Activated CD8-positive, alpha-beta memory T cell treated with anti-CD3 and anti-CD28 coated beads for 36 hours (primary cell): ENCODE results near the gene MSX1. TPM values are rescaled to one million over a fixed set of nuclear protein-coding genes. Genes with fewer than 3 reads are reported as not detected.
"Not testable (repeated sequence)": the region's sequence is repeated elsewhere in the genome, so short reads cannot be mapped to it uniquely, and the experiment has no call there.

Source experiments
- CTCF ChIA-PET: fragments of 350-600 bp; sonication (Branson Sonifier 250); formaldehyde crosslinking; loops from one replicate; lab custom pipeline; 2021; ENCODE audit warnings: antibody characterized with exemption; lab: Charles Lee
- POLR2A ChIA-PET: fragments of 350-600 bp; sonication (Branson Sonifier 250); formaldehyde crosslinking; loops from one replicate; lab custom pipeline; 2021; ENCODE audit warnings: antibody characterized with exemption; lab: Charles Lee
- total RNA-seq, 2 experiments: library from RNA; stranded (reverse); gene quantifications; one replicate each; pipeline ENCODE4 v1.2.3, GENCODE V29; 2021

MSX1 gene
- total RNA-seq = under 1 TPM in 1 of 2 experiments, not detected in 1; 0.30 TPM

- ChIA-PET CTCF (no interaction called here), POLR2A (no interaction called here)
Measured at GRCh38 chr4:4859325-4859798, at the start of gene MSX1. MSX1 (plus strand) TSS chr4:4859665; CDS start chr4:4859900, 235 bp downstream.

GRCh38 chr4:4810092-4810774 lies 49.2 kb upstream of the MSX1 start:
- ChIA-PET CTCF (no interaction called here), POLR2A (no interaction called here)

DNA sequence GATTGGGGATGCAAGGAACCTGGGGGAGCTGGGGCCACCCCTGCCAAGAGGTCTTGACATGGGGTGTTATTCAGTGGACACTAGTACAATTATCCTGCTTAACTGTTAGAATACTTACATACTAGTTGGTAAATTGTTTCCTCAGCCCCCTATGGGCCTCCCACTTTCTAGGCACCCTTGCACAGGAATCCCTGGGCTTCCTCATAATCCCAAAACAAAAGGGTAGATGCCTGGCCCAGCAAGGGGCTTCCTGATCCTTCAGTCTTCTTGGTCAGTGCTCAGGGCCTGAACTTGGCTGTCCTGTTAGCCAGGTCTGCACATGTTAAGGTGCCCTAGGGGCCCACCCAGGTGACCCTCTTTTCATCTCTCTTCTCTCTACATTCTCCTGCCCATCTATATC lies 48.7 kb upstream of the MSX1 start:
- POLR2A ChIA-PET = no interaction called here
- CTCF ChIA-PET = no interaction called here

DNA sequence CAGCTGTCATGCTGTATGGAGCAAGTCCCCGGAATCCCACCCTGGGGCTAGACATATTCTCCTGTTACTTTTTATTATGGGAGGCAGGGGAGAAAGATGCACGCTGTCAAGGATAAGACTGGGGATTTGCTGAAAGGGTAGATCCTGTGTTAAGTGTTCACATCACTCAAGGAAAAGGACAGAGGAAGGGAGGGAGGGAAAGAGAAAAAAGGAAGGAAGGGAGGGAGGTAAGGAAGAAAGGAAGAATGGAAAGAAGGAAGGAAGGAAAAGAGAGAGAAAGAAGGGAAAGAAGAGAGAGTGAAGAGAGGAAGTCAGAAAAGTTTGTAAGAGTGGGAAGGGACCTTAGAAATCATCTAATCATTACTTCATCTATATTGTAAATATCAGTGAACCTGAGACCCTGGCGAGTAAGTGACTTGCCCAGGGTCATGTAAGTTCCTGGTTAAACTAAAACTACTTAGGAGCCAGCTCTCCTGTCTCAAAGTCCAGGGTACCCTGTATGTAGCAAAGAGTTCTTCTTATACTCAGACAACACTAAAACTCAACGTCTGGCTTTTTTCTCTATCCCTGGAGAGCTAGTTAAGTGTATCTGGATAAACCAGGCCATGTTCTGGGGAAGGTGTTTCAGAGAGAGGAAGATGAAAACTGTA lies 47.2 kb upstream of the MSX1 start:
- ChIA-PET CTCF (no interaction called here), POLR2A (no interaction called here)

- POLR2A ChIA-PET = no interaction called here
- CTCF ChIA-PET = no interaction called here
Measured at GRCh38 chr4:4818415-4819212, 40.9 kb upstream of the MSX1 start.

GRCh38 chr4:4819213-4819606 lies 40.3 kb upstream of the MSX1 start:
- ChIA-PET POLR2A (no interaction called here), CTCF (no interaction called here)

DNA sequence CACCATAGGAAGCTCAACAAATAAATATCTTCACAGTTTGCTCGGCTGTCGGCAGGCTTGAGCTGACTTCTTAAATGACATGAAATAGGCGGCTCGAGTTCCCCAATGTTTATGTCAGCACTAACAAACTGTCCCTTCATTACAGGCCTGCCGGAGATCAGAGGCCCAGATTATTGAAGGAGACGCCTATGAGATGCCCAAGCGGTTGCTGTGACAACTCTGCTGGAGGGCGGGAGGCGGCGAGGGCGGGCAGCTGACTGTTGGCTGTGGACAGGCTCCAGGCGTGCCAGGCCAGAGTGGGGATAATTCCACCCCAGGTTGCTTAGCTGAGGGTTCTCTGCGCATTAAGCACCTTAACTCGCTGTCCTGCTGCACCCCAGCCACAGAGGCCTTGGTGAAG lies 39.2 kb upstream of the MSX1 start:
- CTCF ChIA-PET = no interaction called here
- POLR2A ChIA-PET = no interaction called here

GRCh38 chr4:4820739-4821138 lies 38.7 kb upstream of the MSX1 start:
- ChIA-PET POLR2A (no interaction called here), CTCF (no interaction called here)

GRCh38 chr4:4821577-4821976 lies 37.9 kb upstream of the MSX1 start:
- POLR2A ChIA-PET = no interaction called here

DNA sequence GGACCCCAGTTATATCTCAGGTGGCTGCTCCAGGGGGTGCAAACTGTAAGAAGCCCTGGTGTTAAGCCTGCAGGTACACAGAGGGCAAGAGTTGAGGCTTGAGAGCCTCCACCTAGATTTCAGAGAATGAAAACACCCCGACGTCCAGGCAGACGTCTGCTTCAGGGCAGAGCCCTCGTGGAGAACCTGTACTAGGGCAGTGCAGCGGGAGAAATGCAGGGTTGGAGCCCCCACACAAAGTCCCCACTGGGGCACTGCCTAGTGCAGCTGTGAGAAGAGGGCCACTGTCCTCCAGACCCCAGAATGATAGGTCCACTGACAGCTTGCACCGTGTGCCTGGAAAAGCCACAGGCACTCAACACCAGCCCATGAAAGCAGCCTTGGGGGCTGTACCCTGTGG lies 37.2 kb upstream of the MSX1 start:
- CTCF ChIA-PET, POLR2A ChIA-PET: not testable (repeated sequence)

More at GRCh38 chr4:4821577-4821976, 37.9 kb upstream of the MSX1 start:
- CTCF ChIA-PET = no interaction called here

- ChIA-PET POLR2A (no interaction called here), CTCF (no interaction called here)
Measured at GRCh38 chr4:4823621-4824162, 35.8 kb upstream of the MSX1 start.

DNA sequence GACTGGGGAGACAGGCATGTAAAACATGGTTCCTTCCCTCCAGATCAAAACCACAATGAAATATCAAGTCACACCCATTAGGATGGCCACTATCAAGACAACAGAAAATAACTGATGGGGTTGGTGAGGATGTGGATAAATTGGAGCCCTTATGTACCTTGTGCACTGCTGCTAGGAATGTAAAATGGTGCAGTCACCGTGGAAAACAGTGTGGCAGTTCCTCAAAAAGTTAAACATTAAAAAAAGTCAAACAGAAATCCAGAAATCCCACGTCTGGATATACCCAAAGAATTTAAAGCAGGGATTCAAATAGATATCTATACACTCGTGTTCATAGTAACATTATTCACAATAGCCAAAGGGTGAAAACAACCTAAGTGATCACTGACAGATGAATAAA lies 35.2 kb upstream of the MSX1 start:
- CTCF ChIA-PET = no interaction called here

DNA sequence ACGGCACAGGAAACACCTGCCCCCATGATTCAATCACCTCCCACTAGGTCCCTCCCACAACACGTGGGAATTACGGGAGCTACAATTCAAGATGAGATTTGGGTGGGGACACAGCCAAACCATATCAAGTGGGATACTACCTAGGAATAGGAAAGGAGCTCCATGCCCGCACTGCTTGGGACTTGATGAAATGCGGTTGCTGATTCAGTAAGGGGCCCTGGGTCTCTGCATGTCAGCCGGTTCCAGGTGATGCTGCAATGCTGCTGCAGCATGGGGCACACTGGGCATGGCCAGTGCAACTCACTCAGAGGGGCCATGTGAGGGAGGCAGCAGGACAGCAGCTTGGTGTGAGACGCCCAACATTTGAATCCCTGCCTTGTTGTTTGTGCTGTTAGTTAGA lies 34.0 kb upstream of the MSX1 start:
- CTCF ChIA-PET = no interaction called here

More for the DNA sequence above, 35.2 kb upstream of the MSX1 start:
- POLR2A ChIA-PET = no interaction called here

DNA sequence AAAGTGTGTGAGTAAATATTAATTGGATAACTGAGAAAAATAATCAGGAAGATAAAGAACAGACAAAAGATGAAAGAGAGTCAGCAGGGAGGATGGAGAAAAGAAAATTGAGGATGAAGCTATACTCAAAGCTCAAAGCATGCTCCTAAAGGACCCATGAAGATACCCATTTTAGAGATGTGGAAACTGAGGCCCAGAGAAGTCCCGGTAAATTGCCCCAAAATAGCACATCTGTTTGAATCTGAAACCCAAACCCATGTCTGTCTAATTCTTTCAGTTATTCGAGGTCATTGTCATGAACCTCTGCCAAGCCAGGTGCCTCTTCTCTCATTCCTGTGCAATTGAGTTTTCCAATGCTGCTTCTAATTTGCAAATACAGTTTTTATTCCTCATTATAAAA lies 29.6 kb upstream of the MSX1 start:
- ChIA-PET CTCF (no interaction called here), POLR2A (no interaction called here)

More for the DNA sequence above, 34.0 kb upstream of the MSX1 start:
- POLR2A ChIA-PET = no interaction called here

- CTCF ChIA-PET = no interaction called here
- POLR2A ChIA-PET = no interaction called here
Measured at GRCh38 chr4:4831266-4831665, 28.2 kb upstream of the MSX1 start.

DNA sequence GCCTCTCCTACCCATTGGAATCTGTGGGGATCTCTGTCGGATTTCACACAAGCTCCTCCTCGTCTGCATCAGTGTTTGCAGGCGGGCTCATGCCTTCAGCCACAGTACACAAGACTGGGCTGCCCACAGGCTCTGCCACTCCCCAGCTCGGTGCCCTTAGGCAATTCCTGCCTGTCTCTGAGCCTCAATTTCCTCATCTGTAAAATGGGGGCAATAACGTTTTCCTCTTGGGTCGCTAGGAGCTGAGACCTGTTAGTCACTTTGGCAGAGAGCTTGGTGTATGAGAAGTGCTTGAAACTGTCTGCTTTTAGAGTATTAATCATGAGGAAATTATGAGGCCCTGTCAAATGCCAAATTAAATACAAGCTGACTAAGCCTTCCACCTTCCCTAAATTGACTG lies 27.6 kb upstream of the MSX1 start:
- ChIA-PET POLR2A (no interaction called here), CTCF (no interaction called here)

DNA sequence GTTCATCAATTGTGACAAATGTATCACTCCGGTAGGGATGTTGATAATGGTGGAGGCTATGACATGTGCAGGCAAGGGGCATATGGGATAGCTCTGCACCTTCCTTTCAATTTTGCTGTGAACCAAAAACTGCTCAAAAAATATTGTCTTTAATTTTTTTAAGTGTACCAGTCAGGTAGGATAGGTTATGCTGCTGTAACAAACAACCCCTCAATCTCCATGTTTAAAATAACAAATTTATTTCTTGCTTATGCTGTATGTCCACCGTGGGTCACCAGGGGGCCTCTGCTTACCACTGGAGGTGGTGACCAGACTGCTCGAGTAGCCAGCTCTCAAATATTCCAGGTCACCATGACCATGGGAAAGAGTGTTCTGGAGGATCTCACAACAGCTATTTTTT lies 23.4 kb upstream of the MSX1 start:
- ChIA-PET CTCF (no interaction called here), POLR2A (no interaction called here)

- CTCF ChIA-PET = no interaction called here
Measured at GRCh38 chr4:4837316-4837715, 22.1 kb upstream of the MSX1 start.

DNA sequence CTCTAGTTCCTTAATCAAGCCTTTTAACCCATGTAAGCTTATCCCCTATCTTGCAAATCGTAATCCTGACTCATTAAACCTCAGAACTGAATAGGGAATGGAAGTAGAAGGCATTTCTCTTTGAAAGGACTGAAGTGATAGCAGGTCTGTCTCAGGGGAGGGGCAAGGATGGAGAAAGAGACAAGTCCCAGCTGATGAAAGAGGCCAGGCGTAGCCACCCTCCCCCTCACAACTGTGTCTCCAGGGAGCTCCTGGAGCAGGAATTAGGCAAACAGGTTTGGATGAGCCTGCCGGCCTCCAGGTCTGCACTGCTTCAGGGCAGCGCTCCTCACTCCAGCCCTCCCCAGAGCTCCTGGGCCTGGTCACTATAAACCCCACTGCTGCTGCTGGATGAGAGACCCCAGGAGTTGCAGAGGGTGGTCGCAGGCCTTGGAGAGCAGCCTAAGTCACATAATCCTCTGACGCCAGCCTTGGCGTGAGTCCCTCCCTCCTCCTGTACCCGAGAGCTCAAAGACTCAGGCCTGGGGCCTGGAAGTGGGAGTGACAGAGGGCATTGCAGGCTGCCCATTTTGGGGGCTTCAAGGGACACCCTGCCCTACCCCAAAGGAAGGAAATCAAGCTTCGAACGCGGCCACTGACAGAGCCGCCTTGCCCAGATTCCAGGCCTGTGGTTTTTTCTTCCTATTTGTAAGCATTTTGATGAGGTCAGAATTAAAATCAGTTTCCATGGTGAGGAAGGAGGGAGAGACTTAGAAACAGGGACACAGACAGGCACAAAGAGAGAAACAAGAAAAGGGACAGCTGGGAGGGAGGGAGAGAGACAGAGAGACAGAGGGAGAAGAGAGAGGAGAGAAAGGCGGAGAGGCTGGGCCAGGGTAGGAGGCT lies 21.2 kb upstream of the MSX1 start:
- ChIA-PET CTCF (no interaction called here), POLR2A (no interaction called here)

More at GRCh38 chr4:4837316-4837715, 22.1 kb upstream of the MSX1 start:
- POLR2A ChIA-PET = no interaction called here
